HEK293 (cell line): ENCODE data around the gene DOCK4.

Experiments
- CTCF ChIA-PET: fragments of 350-600 bp; formaldehyde crosslinking; extraction: SDS; loops from one replicate; lab custom pipeline; 2021; ENCODE audit warnings: antibody characterized with exemption; lab: Yijun Ruan, JAX
- POLR2A ChIA-PET: fragments of 300-600 bp; formaldehyde crosslinking; extraction: SDS; loops from one replicate; lab custom pipeline; 2020; ENCODE audit warnings: antibody characterized with exemption, inconsistent platforms; lab: Yijun Ruan, JAX
- H3K27ac ChIP-seq: fragments of 200-500 bp; sonication (Bioruptor generic); 2 replicates; pipeline ENCODE4 v1.5.1; 2014; ENCODE audit warnings: low read depth, low read length, control low read depth, inconsistent platforms; ENCODE audit errors: extremely low read depth
- H3K36me3 ChIP-seq, 2 experiments: fragments of 200-500 bp in 1 of 2; sonication (Bioruptor generic) in 1 of 2; 1 replicate in 1 of 2; 2 replicates in 1 of 2; pipeline ENCODE4 v1.5.1; 2014 to 2017; ENCODE audit warnings: inconsistent platforms in 2 of 2, low read length in 2 of 2; ENCODE audit not compliant: control insufficient read depth in 2 of 2, insufficient read depth in 1 of 2
- H3K4me1 ChIP-seq: fragments of 200-500 bp; sonication (Bioruptor generic); 2 replicates; pipeline ENCODE4 v1.5.1; 2014; ENCODE audit warnings: mild to moderate bottlenecking, low read length, inconsistent platforms; ENCODE audit not compliant: control insufficient read depth, insufficient read depth
- H3K4me3 ChIP-seq: 2 replicates; pipeline ENCODE4 v1.5.1; 2011; ENCODE audit warnings: low read depth, mild to moderate bottlenecking, control low read depth, low read length, moderate library complexity
- H3K9me3 ChIP-seq: fragments of 200-500 bp; sonication (Bioruptor generic); 2 replicates; pipeline ENCODE4 v1.5.1; 2014; ENCODE audit warnings: low read depth, low read length, inconsistent platforms; ENCODE audit not compliant: control insufficient read depth, insufficient read depth
- HOXC10 ChIP-seq: sonication (generic); formaldehyde crosslinking; IDR thresholded peaks from 2 replicates; pipeline ENCODE4 v1.8.1; 2023; ENCODE audit warnings: mild to moderate bottlenecking, missing genetic modification reagents
- REPIN1 ChIP-seq: fragments of 450-650 bp; formaldehyde crosslinking; IDR thresholded peaks from 2 replicates; pipeline ENCODE4 v1.5.1; 2017; ENCODE audit warnings: missing biosample characterization, missing genetic modification characterization, low read depth
- SETDB1 ChIP-seq: IDR thresholded peaks from one replicate; pipeline ENCODE4 v1.6.1; 2017; ENCODE audit warnings: mild to moderate bottlenecking, low read length, moderate library complexity, mixed read lengths; ENCODE audit not compliant: insufficient read length
- TRIM28 ChIP-seq: IDR thresholded peaks from 2 replicates; pipeline ENCODE4 v1.6.1; 2011; ENCODE audit warnings: low read length, control low read depth, borderline replicate concordance
- ZBTB49 ChIP-seq: fragments of 450-650 bp; formaldehyde crosslinking; IDR thresholded peaks from 2 replicates; pipeline ENCODE4 v1.5.1; 2016; ENCODE audit warnings: missing biosample characterization, missing genetic modification characterization, low read depth
- ZBTB6 ChIP-seq: fragments of 450-650 bp; formaldehyde crosslinking; IDR thresholded peaks from 2 replicates; pipeline ENCODE4 v1.5.1; 2017; ENCODE audit warnings: missing biosample characterization, missing genetic modification characterization
- ZNF18 ChIP-seq: fragments of 450-650 bp; formaldehyde crosslinking; IDR thresholded peaks from 2 replicates; pipeline ENCODE4 v1.5.1; 2016; ENCODE audit warnings: missing biosample characterization, missing genetic modification characterization
- ZNF404 ChIP-seq: fragments of 450-650 bp; formaldehyde crosslinking; IDR thresholded peaks from 2 replicates; pipeline ENCODE4 v1.5.1; 2017; ENCODE audit warnings: missing biosample characterization, missing genetic modification characterization
- ZNF416 ChIP-seq: fragments of 450-650 bp; formaldehyde crosslinking; IDR thresholded peaks from 2 replicates; pipeline ENCODE4 v1.5.1; 2016; ENCODE audit warnings: missing biosample characterization, missing genetic modification characterization
- ZNF529 ChIP-seq: fragments of 450-650 bp; formaldehyde crosslinking; IDR thresholded peaks from 2 replicates; pipeline ENCODE4 v1.5.1; 2017; ENCODE audit warnings: missing genetic modification characterization, missing biosample characterization; ENCODE audit not compliant: insufficient replicate concordance
- ZNF561 ChIP-seq: fragments of 450-650 bp; IDR thresholded peaks from 2 replicates; pipeline ENCODE4 v1.5.1; 2018; ENCODE audit warnings: missing biosample characterization, missing genetic modification characterization, borderline replicate concordance
- ZNF692 ChIP-seq: fragments of 450-650 bp; formaldehyde crosslinking; IDR thresholded peaks from 2 replicates; pipeline ENCODE4 v1.5.1; 2016; ENCODE audit warnings: missing biosample characterization, missing genetic modification characterization
- ZXDB ChIP-seq: fragments of 450-650 bp; formaldehyde crosslinking; IDR thresholded peaks from 2 replicates; pipeline ENCODE4 v1.5.1; 2016; ENCODE audit warnings: missing biosample characterization, missing genetic modification characterization

The DOCK4 gene

GRCh38 chr7:111952783-111953182 is 253.4 kb downstream of the DOCK4 start (continued):
- TF ChIP-seq ZBTB6 (tag by site-specific recombination) (no peak), REPIN1 (tag by site-specific recombination) (no peak), ZNF404 (no peak), HOXC10 (CRISPR knock-in tag) (no peak), ZXDB (tag by site-specific recombination) (no peak), ZNF416 (tag by site-specific recombination) (no peak), ZNF18 (tag by site-specific recombination) (no peak)

GRCh38 chr7:111951052-111951451 is 255.1 kb downstream of the DOCK4 start:
- no peak for TF ChIP-seq ZNF529 (tag by site-specific recombination)
- no peak for TF ChIP-seq ZBTB6 (tag by site-specific recombination)
- H3K27ac ChIP-seq: no peak overlapping the region
- no peak overlapping the region for H3K4me3 ChIP-seq
- peaks cover 2% of the 10 kb centered on the region; the same call in 1 of the 2 replicates for H3K4me1 ChIP-seq
- no peaks in the 10 kb centered on the region for H3K9me3 ChIP-seq
- ChIA-PET POLR2A (no interaction called here), CTCF (no interaction called here)
- H3K36me3 ChIP-seq: no peaks in the 10 kb centered on the region

- ChIA-PET POLR2A (no interaction called here), CTCF (interaction anchor here (0.6 kb wide), 1 partner anchor 19 kb away, joined by 4 read pairs; no protein-coding TSS in a partner anchor)
- Histone ChIP-seq H3K27ac (no peak overlapping the region), H3K9me3 (no peaks in the 10 kb centered on the region), H3K4me3 (no peak overlapping the region), H3K36me3 (peaks cover 0 to 8% of the 10 kb centered on the region in 2 experiments; a peak in 1 of 3 replicates), H3K4me1 (no peaks in the 10 kb centered on the region)
- TF ChIP-seq ZBTB49 (tag by site-specific recombination) (no peak), ZNF561 (tag by site-specific recombination) (peak; percentile 99), TRIM28 (peak; percentile 78; the same call in 1 of the 2 replicates), SETDB1 (peak; percentile 90), ZNF692 (tag by site-specific recombination) (no peak)
Measured at GRCh38 chr7:111942450-111943081, 263.6 kb downstream of the DOCK4 start.
